GM12864 (cell line): ENCODE measurements around the gene FKBP5.

Experiments used
- DNase-seq: peaks from one replicate; pipeline ENCODE4 v3.0.0-alpha.2; 2011; ENCODE audit warnings: low read depth
- H3K4me3 ChIP-seq: 2 replicates; pipeline ENCODE4 v1.5.1; 2011; ENCODE audit warnings: mild to moderate bottlenecking, low read depth, low read length, control low read depth
- CTCF ChIP-seq: IDR thresholded peaks from 2 replicates; pipeline ENCODE4 v1.5.1; 2011; ENCODE audit warnings: low read depth, mild to moderate bottlenecking, moderate library complexity, low read length, control low read depth, inconsistent platforms; ENCODE audit errors: missing control alignments

FKBP5 gene

GRCh38 chr6:35611240-35611639 lies 77.5 kb downstream of the FKBP5 start:
- H3K4me3 ChIP-seq, result no peak overlapping the region
- no peak for TF ChIP-seq CTCF
- DNase-seq, result no peak

GRCh38 chr6:35610830-35611229 lies 77.9 kb downstream of the FKBP5 start:
- H3K4me3 ChIP-seq, result no peak overlapping the region
- no peak for DNase-seq
- TF ChIP-seq CTCF, result no peak

- no peak for DNase-seq
- TF ChIP-seq CTCF, result no peak
- no peak overlapping the region for H3K4me3 ChIP-seq
These were observed 79.1 kb downstream of the FKBP5 start for GRCh38 chr6:35609588-35609987.

- DNase-seq, result no peak
- no peak for TF ChIP-seq CTCF
- H3K4me3 ChIP-seq, result no peak overlapping the region
These were observed 81.0 kb downstream of the FKBP5 start for GRCh38 chr6:35607517-35608233.

- H3K4me3 ChIP-seq, result no peak overlapping the region
- no peak for DNase-seq
- TF ChIP-seq CTCF, result no peak
These were observed 83.1 kb downstream of the FKBP5 start for GRCh38 chr6:35605600-35605999.

- TF ChIP-seq CTCF, result no peak
- H3K4me3 ChIP-seq, result no peak overlapping the region
- no peak for DNase-seq
These were observed 85.2 kb downstream of the FKBP5 start for GRCh38 chr6:35603326-35604202.
